GM18909 (cell line): ENCODE data around the gene GEMIN5.
"Not testable (repeated sequence)": the region's sequence is repeated elsewhere in the genome, so short reads cannot be mapped to it uniquely, and the experiment has no call there.

ENCODE experiments used
- ATAC-seq: cut with Tn5 transposase; IDR thresholded peaks from one replicate; pipeline ENCODE4 v1.9.1; 2021; ENCODE audit warnings: mild to moderate bottlenecking; ENCODE audit not compliant: unreplicated experiment, poor library complexity

Gene GEMIN5

DNA sequence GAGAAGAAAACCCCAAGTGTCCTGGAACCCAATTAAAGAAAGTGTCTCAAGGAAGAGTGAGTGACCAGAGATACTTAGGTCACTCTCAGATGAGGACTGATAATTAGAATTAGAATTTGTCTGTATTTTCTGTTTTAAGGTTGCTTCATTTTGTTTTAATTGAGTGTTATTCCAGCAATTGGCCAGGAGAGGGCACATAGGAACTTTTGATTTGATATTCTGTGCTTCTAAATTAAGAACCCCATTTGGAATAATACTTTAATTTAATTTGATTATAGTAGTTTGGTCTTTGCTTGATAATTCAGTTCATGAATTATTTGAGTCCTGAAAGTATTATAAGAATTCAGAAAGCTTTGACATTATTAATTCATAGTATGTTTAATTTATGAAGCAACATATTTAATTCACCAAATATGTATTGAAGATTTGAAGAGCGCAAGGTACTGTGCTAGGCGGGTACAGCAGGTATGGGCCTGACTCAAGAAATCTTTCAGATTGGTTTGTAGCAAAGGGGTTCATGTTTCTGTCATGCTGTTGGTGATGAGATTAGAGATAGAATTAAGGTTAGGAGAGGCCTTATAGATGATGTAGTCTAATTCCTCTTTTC lies 7.8 kb upstream of the GEMIN5 start:
- no peak for ATAC-seq

DNA sequence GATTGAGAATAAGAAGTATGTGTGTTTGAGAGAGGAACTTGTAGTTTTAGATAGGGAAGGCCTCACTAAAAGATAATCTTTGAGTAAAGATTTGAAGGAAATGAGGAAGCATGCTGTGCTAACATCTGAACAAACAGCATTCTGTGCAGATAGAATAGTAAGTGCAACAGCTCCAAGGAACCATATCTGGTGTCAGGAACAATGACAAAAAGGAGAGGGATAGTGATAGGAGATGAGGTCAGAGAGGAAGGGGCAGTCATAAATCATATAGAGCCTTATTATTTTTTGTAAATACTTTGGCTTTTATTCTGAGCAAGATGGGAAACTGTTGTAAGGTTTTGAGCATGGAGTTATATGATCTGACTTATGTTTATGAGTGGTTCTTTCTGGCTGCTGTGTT lies 6.7 kb upstream of the GEMIN5 start:
- no peak for ATAC-seq

DNA sequence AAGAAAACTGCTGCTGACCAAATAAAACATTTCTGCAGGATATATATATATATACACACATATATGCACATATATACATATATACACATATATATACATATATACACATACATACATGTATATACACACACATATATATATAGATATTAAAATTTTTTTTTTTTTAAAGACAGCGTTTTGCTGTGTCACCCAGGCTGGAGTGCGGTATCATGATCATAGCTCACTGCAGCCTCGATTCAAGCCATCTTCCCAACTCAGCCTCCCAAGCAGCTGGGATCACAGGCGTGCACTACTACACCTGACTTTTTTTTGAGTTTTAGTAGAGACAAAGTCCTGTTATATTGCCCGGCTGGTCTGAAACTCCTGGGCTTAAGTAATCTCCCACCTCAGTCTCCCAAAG lies 5.5 kb upstream of the GEMIN5 start:
- ATAC-seq, result no peak

DNA sequence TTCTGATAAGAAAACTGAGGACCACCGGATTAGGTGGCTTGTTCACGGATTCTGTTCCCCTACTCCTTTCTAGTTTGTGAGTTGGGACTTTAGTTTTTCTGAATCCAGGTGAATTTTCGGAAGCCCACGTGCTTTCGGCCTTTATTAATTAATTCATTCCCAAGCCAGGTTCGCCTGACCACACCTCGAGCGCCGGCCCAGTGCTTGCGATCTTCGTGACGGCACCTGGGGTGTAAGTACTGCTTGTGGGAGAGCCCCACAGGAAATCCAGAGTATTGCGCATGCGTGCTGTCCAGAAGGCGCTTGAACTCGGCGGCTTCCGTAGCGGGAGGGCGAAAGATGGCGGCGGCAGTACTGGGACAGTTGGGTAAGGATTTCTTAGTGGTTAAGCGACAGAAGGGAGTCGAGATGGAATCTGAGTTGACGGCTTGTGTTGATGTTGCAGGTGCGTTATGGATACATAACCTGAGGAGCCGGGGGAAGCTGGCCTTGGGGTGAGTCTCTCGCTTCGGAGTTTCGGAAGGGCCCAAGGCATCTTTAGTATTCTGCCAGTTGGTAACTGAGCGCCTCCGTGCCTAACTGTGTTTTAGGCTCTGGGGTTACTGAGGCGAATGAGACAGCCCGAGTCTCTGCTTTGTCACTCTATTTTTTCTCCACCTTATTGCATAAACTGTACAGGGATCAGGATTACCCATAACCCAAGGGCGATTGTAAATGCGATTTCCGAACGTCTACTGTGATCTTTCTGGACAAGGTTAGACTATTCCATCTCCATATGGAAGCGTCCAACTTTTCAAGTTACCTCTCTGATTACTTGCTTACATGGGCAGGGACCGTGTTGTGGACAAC lies 3.0 kb upstream of the GEMIN5 start, which contains the start of gene MRPL22:
MRPL22 (plus strand) TSS at position 302 of the 849 bp plus-strand sequence; CDS start at position 340, 38 bp downstream.
- peak; percentile 51 for ATAC-seq

DNA sequence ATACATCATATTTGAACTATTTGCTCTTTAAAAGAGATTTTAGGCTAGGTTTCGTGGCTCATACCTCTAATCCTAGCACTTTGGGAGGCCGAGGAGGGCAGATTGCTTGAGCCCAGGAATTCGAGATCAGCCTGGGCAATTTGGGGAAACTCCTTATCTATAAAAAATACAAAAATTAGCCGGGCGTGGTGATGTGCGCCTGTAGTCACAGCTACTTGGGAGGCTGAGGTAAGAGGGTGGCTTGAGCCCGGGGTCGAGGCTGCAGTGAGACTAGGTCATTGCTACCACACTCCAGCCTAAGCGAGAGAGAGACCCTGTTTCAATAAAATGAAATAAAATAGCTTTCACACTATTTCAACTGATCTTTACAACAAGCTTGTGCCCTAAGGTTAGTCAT lies 2.4 kb upstream of the GEMIN5 start:
- ATAC-seq, result no peak

DNA sequence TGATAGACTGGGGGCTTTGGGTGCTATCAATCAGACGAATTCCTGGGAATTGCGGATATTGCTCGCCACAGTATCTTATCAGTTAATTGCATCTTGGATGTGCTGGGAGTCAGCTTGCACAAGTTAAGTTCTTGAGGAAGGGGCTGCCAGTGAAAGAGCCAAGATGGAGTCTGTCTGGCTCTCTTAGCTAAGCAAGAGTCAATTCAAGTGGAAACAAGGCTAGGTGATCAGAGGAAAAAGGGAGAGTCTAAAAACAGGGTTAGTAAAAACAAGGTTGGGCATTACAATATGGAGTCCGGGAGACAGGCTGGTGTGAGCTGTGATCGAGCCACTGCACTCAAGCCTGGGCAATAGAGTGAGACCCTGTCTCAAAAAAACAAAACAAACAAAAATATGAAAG lies 1.4 kb upstream of the GEMIN5 start:
- not testable (repeated sequence) for ATAC-seq

DNA sequence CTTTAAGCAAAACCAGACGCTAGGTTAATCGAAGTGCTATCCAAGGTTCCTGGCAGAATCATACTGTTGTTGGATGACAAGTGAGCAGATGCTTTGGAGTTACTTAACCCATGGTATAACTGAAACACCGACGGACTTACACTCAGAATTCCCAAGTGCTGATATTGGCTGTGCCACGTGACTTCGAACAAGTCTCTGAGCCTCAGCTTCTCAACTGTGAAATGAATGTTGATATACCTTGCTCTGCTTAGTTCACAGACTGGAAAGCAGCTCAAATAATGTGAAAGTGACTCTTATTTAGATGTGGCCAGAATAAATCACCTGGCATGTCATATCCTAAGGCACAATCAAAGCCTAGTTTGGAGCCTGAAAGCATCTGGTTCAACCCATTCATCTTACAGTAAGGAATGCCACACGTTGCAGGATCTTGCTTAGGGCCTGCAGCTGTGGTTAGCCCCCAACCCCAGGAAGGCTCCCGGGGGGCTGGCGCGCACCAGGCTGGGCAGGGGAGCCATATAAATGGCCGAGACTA lies 759 bp downstream of the GEMIN5 start:
- ATAC-seq, result no peak

DNA sequence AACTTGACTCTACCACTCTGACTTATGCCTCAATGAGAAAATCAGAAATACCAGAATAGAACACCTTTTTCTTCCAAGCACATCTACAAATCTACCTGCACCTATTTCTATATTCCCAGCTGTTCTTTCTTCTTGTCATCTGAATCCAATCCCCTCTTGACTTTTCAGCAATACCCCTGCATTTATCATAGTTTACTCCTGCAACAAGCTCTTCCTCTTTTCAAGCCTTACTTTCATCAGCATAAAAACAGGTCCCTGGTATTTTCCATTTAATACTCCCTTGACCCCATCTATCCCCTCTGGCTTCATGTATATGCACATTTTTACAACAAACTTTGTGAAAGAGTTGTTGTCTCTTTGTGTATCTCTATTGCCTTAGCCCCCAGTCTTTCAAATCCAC lies 3.1 kb downstream of the GEMIN5 start:
- no peak for ATAC-seq

DNA sequence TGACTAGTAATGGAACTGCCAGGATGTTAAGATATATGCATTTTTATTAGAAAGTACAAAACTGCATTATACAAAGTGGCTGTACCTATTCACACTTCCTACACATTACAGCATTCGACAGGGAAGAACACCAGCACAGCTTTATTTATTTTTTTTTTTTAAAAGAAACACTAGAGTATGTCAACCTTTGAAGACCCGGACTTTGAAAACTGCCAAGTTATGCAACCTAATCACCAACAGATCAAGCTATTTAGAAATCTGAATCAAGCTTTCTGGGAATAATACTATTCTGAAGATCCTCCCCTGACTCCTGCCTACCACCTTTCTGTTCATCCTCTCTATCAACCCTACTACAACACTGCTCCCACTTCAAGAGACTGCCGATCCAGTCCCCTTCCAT lies 4.5 kb downstream of the GEMIN5 start:
- no peak for ATAC-seq

DNA sequence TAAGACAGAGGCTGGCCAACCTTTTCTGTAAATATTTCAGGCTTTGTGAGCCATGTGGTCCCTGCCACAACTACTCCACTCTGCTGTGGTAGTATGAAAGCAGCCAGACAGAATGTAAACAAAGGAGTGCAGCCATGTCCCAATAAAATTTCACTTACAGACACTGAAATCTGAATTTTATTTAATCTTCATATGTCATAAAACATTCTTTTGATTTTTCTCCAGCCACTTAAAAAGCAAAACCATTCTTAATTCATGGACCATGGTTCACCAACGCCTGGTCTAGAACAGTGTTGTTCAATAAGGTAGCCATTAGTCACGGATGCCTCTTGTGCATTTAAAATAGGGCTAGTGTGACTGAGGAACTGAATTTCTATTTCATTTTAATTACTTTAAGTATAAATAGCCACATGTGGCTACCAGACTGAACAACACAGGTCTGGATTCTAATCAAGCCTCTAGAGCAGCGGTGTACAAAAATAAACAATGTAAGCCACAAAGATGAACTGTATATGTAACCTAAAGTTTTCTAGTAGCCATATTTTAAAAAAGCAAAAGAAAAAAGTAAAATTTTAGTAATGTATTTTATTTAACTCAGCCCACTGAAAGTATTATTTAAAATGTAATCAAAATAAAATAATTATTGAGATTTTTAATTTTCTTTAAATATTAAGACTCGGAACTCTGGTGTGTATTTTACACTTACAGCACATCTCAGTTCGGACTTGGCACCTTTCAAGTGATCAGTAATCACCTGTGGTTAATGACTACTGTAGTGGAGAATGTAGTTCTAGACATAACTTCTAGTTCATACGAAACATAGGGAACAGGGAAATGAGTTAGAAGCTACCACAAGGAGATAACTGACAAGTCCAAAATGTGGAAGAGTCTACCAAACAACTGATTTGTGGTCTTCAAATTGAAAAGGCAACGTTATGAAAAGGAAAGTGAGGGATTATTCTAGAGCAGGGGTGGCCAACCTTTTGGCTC lies 14.3 kb downstream of the GEMIN5 start:
- no peak for ATAC-seq

DNA sequence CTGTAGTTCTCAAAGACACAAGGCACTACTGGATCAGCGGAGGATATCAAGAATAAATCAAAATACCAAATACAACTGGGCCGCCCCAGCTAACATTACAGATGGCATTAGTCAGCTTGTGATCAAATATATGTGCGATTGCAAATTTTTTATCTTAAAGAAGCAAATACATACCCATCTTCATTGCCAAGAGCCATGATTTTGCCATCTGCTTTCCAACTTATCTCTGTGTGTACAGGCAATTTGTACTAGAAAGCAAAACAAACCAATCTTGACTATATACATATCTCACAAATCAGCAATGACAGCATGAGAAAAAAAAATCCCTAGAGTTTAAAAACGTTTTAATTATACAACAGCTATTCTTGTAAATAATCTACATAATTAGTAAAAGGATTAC lies 20.3 kb downstream of the GEMIN5 start:
- no peak for ATAC-seq

DNA sequence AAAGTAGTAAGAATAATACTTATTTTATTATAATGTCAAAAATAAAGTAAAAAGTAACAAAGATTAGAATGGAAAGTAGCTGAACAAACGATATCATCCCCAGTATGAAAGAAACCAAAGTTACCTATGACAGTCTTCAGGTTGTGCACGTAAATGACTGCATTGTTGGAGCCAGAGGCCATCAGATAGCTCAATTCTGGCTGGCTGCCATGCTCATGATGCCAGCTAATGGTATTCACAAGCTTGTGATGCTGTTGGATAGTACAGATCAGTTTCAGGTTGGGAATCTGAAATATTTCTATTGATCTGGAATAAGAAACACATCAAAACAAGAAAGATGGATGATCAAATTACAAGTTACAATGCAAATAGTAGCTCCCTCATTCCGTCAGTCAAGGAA lies 21.1 kb downstream of the GEMIN5 start:
- ATAC-seq, result no peak

DNA sequence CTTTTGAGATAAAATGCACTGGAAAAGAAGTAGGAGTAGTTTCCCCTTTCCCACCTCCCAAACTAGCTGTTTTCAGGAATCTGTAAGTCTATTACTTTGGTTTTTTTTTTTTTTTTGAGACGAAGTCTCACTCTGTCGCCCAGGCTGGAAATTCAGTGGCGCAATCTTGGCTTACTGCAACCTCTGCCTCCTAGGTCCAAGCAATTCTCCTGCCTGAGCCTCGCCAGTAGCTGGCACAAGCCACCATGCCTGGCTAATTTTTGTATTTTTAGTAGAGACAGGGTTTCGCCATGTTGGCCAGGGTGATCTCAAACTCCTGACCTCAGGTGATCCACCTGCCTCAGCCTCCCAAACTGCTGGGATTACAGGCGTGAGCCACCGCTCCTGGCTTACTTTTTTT lies 32.4 kb downstream of the GEMIN5 start:
- ATAC-seq, result not testable (repeated sequence)

DNA sequence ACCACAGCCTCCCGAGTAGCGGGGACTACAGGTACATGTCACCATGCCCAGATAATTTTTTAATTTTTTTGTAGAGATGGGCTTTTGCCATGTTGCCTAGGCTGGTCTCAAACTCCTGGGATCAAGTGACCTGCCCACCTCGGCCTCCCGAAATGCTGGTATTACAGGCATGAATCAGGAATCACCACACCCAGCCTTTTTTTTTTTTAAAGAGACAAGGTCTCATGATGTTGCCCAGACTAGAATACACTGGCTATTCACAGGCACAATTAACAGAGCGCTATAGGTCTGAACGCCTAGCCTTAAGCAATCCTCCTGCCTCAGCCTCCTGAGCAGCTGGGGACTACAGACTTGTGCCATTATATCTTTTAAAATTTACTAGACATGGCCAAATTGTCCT lies 36.1 kb downstream of the GEMIN5 start:
- ATAC-seq, result no peak

DNA sequence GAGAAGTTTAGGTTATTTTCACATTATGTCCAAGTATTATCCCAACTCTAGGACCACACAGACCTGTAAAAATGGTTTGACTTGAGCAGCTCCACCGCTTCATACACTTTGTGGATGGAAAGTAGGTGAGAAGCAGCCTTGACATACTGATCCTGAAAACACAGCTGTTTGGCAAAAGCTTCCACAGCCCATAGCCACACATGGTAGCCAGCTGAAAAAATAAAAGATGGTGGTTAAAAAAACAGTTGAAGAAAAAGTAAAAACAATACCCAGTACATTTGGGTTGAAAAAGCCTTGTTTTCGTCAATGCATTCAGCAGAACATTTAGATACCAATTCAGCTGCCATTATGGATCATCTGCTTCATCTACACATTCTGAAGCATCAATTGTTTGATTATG lies 36.7 kb downstream of the GEMIN5 start:
- ATAC-seq, result no peak

DNA sequence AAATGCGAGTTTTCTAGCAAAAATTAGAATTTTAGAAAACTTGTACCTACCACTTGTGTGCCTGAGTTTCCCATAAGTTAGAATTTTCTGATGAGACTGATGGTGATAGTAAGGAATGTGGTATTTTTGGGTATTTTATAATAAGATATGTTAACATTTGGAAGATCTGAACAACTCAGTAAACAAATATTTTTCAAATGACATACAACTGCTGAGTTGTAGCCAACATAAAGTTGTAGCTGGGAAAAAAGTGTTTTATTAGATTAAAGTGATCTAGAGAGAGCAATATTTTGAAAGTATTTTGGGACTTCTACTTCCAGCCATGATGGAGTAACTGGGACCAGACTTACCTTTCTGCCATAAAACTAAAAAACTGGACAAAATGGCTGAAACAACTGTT lies 37.9 kb downstream of the GEMIN5 start:
- no peak for ATAC-seq

DNA sequence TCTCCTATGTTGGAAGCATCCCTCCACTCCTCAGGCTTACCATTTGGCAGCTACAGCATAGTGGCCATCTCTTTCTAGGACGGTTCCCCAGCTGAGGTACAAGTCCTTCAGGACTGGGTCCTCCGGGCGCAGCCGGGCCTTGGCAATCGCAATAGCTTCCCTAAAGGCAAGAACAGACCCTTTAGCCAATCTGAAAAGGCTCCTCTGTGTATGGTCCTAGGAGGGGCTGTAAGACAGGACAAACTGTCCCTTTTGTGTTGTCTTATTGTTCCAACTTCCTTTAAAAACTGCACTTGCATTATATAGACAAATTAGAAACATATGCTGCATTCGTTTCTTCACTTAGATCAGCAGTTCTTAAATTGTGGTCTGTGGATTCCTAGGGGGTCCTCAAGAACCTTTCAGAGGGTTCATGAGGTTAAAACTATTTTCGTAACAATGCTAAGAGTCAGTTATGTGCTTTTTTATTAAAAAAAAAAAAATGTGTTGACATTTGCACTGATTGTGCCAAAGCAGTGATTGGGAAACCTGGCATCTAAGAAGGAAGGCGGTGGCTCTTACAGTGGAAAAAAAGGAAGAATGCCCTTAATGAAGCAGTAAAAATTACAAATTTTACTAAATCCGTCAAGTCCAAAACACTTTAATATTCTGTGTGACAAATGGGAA lies 38.7 kb downstream of the GEMIN5 start:
- no peak for ATAC-seq

DNA sequence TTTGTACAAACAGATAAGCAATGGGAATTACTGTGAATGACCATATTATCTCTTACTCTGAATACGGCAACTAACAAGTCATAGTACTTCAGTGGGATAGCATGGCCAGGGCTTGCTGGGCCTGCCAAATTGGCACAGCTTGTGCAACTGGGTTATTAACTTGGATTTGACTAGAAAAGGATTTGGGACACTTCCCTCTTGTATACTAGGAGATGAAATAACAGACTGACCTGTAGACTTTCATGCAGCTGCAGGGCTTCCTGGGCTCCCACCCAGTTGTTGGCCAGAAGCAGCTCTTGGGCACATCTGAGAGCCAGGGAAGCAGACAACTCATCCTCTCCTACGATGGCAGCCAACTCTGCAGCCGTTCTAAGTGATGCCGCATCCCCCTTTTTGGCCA lies 39.8 kb downstream of the GEMIN5 start:
- ATAC-seq, result no peak

DNA sequence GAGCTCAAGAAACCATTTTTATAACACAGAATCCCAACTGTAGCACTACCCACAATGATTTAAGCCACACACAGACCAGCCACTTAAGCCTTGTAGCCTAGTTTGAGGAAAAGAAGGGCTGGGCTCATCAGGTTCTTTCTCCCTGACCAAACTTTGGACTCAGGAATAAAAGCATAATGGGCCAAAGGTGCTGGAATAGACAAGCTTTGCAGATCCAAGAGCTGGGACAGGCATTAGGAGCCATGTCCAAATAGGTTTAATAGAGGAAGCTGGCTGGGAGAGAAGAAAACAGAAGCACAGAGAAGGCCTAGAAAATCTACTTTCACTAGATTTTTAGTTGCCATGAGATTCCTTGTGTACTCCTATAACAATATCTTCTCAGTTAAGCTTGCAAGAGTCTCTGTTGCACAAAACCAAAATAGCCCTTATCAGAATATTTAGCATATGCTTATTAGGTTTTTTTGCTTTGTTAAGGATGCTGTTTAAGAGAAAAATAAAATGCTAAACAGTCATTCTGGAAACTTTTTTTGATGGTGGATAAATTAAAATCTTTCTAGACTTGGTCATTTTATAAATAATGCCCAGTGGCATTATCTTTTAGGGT lies 41.3 kb downstream of the GEMIN5 start:
- ATAC-seq, result no peak
